HG03520 (cell line): ENCODE data around the gene ANKRD29.
"Not testable (repeated sequence)": the region's sequence is repeated elsewhere in the genome, so short reads cannot be mapped to it uniquely, and the experiment has no call there.

Source experiments
- ATAC-seq: cut with Tn5 transposase; IDR thresholded peaks from one replicate; pipeline ENCODE4 v1.9.1; 2021; ENCODE audit warnings: mild to moderate bottlenecking, moderate library complexity; ENCODE audit not compliant: unreplicated experiment

ANKRD29 gene

DNA sequence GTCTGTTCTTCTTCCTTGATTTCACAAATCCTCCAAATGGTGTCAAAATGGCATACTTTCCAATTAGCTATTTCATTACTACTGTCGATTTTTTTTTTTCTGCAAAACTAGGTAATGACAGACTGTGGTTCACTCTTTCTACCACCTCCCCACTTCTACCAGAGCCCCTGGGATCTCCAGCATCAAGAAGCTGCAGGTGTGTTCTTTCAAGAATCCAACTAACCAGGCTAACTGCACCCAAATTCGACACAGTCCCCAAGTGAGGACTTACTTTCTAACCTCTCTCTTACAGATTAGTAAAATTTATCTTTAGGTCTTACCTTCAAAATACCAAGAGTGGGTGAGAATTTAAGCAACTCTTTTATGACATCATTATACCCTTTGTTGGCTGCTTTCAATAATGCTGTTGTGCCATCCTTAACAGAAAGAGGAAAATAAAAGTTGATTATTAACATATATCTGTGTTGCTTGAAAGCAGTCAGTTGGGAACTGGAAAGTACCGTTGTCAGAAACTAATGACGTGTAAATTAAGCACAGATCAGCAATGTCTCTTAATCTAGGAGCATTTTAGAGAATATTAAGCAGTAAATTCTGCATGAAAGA, 45.2 kb downstream of the ANKRD29 start:
- peak; percentile 37 for ATAC-seq

GRCh38 chr18:23616258-23616657, 46.5 kb downstream of the ANKRD29 start:
- no peak for ATAC-seq

- no peak for ATAC-seq
Measured at GRCh38 chr18:23614891-23615290, 47.8 kb downstream of the ANKRD29 start.

- ATAC-seq, result no peak
Measured at GRCh38 chr18:23614413-23614812, 48.3 kb downstream of the ANKRD29 start.

GRCh38 chr18:23613091-23613475, 49.6 kb downstream of the ANKRD29 start:
- not testable (repeated sequence) for ATAC-seq

DNA sequence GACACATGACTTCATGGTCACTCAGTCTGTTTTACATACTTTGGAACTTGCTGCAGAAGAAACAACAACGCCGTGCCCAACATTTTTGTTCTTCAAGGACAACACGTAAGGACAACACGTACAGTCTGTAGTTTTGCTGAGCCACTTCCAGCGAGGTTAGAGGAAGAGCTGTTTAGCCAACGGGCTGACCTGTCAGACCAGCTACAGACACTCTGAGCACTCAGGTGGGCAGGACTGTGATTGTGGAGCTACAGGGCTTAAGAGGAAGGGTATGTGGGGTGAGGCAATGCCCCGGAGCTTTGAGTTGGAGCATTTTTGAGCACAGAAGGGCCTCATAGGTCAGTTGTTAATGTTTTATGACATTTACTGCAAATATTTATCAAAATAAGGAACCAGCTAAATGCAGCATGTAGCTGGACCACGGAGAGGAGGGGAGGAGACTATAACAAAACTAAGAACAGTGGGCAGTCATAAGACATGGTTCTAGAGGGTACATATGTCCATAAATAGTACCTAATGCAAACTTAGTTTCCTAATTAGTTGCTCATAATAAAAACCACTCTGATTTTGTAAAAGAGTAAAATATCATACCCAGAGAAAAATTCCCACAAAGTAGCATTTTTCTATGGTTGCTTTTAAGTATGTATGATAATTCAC, 50.1 kb downstream of the ANKRD29 start:
- no peak for ATAC-seq

- no peak for ATAC-seq
Measured at GRCh38 chr18:23609390-23610023, 53.2 kb downstream of the ANKRD29 start.

DNA sequence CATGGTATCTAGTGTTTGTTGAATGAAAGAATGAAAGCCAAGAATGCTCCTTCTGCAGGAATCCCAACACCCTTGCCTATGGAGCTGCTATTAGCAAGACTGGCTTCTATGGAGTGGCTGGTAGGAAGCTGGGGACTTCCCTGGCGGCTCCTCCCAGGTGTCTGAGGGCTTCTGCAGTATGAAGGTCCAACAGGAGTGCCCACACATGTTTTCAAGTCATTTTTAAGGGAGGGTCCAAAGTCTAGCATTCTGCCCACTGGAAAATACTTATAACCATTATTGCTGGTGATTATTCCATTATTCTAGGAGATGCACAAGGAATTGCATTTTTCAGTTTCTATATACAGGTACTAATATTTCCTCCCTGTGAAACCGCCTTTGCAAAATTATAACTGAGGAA, 54.5 kb downstream of the ANKRD29 start:
- no peak for ATAC-seq

- ATAC-seq, result no peak
Measured at GRCh38 chr18:23605941-23606340, 56.8 kb downstream of the ANKRD29 start.

GRCh38 chr18:23599809-23600208, 62.9 kb downstream of the ANKRD29 start:
- no peak for ATAC-seq

- no peak for ATAC-seq
Measured at GRCh38 chr18:23596183-23596582, 66.5 kb downstream of the ANKRD29 start.

DNA sequence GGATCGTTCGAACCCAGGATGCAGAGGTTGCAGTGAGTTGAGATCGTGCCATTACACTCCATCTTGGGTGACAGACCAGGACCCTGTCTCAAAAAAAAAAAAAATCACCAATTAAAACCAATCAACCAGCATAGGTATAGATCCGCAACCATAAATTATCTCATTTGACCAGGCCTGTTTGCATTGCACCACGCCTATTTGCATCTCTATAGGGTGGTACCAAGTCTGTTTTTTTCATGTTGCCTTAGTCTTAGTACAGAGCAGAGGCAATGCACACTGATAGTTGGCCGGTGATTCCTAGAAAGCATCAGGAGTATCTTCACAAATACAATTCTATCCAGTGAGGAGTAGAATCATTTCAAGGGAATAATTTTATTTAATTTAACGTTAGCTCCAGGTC, 67.1 kb downstream of the ANKRD29 start:
- ATAC-seq, result no peak

DNA sequence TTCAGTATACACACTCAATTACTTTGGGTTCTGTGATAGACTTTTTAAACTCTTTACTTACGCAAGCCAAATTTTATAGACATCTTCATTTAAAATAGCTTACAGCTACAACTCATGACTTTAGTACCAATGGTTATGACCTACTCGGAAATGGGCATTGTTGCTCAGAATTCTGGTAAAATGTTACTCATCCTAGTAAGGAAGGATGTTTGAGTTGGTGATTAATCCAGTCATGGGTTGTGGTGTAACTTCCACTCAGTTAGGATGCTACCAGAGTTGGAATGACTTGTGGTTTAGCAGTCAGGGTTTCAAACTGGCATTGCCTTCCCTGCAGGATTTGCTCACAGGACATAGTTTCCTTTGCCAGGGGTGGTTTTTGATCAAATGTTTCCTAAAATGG, 69.0 kb downstream of the ANKRD29 start:
- no peak for ATAC-seq

- ATAC-seq, result no peak
Measured at GRCh38 chr18:23592911-23593310, 69.8 kb downstream of the ANKRD29 start.

- ATAC-seq, result no peak
Measured at GRCh38 chr18:23591011-23591410, 71.7 kb downstream of the ANKRD29 start.

- no peak for ATAC-seq
Measured at GRCh38 chr18:23588836-23589560, 73.7 kb downstream of the ANKRD29 start.

GRCh38 chr18:23587220-23587642, 75.5 kb downstream of the ANKRD29 start:
- no peak for ATAC-seq

DNA sequence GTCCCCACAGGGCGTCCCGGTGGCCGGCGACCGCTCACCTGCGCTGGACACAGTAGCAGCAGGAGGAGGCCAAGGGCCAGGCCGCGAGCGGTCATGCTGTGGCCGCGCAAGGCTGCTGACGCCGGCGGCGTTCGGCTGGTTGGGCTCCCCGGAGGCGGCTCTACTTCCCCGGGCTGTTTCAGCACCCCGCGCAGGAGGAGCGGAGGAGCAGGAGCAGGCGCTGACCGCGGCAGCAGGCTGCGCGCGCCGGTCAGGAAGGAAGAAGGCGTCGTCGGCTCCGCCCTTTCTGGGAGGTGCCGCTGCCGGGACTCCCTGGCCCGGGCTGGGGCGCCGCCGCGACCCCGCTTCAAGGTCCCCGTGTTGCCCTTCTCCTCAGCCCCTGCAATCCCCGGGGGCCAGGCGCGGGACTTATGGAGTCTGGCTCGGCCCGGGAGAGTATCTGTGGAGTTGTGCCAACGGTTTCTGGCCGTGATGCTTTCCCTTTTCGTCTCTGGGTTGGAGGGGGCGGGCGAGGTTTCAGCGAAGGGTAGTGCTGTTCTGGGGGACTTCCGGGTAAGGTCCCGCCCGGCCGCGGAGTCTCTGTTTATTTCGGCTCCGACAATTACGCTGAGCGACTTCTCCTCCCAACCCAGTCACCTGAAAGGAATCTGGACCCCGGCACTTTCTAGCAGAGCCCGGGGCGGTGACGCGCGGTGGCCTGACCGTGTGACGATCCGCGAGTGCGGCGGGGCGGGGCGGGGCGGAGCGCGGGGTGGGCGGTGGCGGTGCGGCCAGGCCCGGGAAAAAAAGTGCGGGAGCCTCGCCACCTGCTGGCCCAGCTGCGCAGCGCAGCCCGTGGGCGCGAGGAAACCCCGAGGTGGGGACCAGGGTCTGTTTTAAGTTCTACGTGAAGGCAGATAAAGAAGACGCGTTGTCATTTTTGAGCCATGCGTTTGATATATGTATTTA, 76.2 kb downstream of the ANKRD29 start, which contains the start of gene NPC1:
TSS of gene NPC1 (minus strand) at position 258 of the 948 bp plus-strand sequence. CDS start at position 95, 163 bp downstream.
- ATAC-seq, result peak; percentile 86

GRCh38 chr18:23585897-23586248, 76.8 kb downstream of the ANKRD29 start:
- ATAC-seq, result no peak
